ENCODE data around the gene VWA3B. TPM values are rescaled to one million over a fixed set of nuclear protein-coding genes. Genes with fewer than 3 reads are reported as not detected.

VWA3B gene
- total RNA-seq, 2 experiments from 2014 or later, result not detected

DNA sequence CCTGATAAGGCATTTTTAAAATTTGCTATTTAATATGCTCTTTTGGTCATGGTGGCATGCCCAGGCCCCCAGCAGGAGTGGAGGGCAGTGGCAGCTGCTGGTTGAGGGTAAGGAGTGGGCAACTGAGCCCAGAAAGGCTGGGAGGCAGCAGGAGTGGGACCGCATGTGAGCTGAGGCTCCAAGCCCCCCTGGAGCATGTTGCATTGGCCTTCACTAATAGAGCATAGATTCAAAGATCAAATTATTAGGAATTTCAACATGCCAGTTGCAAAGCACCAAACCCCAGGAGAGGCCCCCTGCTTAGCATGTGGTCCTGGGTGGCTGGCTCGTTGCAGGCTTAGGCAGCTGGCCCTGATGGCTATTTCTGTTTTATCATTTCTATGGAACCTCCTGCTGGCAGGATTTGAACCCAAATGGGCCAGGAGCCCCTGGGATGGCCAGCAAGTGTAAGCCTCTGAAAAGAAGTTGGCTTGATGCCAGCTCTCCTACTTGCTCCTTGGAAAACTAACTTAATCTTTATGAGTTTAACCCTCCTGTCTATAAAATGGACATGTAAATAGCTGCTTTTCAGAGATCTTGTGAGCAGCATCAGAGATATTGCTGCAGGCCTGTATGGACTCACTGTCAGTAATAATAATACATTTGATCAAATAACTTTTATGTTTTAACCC lies 49.2 kb upstream of the VWA3B start:
- Histone ChIP-seq H3K79me2 (ENCODE audit: insufficient read depth, low read depth, low read length) (no peaks in the 10 kb centered on the region), H3K4me2 (ENCODE audit: low read length) (no peak overlapping the region), H3K4me1 (ENCODE audit: insufficient read depth, low read length, poor library complexity, severe bottlenecking) (peaks cover 13% of the 10 kb centered on the region), H4K20me1 (ENCODE audit: insufficient read depth, low read length) (no peaks in the 10 kb centered on the region), H3K36me3 (ENCODE audit: insufficient read depth, low read length) (no peaks in the 10 kb centered on the region), H3K9me2 (ENCODE audit: insufficient read depth, low read length) (no peaks in the 10 kb centered on the region), H2AFZ (ENCODE audit: low read length) (no peak overlapping the region), H3K4me3 (ENCODE audit: low read depth, low read length, poor library complexity, severe bottlenecking) (no peak overlapping the region), H3K9me3 (ENCODE audit: low read length) (no peaks in the 10 kb centered on the region), H3K27ac (ENCODE audit: low read depth, low read length, poor library complexity, severe bottlenecking) (no peak overlapping the region)
- ChIA-PET CTCF (ENCODE audit: unreplicated experiment) (interaction anchor here (1.0 kb wide), 1 partner anchor 9 kb away, joined by 3 read pairs; no protein-coding TSS in a partner anchor), POLR2A (interaction anchor here (1.4 kb wide), 1 partner anchor 9 kb away, joined by 6 read pairs; no protein-coding TSS in a partner anchor)
- no TSS peak for BruUV-seq (replicated peaks)
- no peak for DNase-seq (ENCODE audit: low spot score)
- TF ChIP-seq, protein P1, sequence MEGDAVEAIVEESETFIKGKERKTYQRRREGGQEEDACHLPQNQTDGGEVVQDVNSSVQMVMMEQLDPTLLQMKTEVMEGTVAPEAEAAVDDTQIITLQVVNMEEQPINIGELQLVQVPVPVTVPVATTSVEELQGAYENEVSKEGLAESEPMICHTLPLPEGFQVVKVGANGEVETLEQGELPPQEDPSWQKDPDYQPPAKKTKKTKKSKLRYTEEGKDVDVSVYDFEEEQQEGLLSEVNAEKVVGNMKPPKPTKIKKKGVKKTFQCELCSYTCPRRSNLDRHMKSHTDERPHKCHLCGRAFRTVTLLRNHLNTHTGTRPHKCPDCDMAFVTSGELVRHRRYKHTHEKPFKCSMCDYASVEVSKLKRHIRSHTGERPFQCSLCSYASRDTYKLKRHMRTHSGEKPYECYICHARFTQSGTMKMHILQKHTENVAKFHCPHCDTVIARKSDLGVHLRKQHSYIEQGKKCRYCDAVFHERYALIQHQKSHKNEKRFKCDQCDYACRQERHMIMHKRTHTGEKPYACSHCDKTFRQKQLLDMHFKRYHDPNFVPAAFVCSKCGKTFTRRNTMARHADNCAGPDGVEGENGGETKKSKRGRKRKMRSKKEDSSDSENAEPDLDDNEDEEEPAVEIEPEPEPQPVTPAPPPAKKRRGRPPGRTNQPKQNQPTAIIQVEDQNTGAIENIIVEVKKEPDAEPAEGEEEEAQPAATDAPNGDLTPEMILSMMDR (conservative IDR thresholded peaks at IDR 0.05; ENCODE audit: low read length), result no peak
- no peak for TF ChIP-seq EZH2phosphoT487 (IDR thresholded peaks at IDR 0.05; ENCODE audit: borderline replicate concordance, low read depth, low read length)
- intact Hi-C loops (cut with micrococcal nuclease; ENCODE audit: unreplicated experiment), result no loop called here

DNA sequence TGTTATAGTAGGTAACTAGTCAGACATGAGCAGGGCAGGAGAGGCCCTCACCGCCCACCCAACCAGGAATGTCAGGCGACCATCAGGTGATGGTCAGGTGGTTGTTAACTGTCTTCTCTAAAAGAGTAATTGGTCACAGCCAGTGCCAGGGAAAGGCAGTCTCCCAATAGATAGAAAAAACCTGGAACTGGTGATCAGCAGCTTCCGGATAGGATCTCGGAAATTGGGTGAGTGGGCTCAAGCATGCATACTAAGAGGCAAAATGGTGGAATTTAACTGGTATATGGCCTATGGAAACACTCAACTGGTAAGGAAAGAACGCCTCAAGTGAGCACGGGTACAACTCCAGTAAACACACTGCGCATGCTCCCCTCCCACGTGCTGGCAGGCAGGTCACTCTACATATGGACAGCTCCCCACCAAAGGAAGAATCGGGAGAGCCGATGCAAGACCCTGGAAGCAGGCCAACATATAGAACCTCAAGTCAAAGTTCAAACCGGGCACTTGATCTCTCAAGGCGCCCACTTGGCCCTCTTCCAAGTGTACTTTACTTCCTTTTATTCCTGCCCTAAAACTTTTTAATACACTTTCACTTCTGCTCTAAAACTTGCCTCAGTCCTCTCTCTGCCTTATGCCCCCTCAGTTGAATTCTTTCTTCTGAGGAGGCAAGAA lies 47.7 kb upstream of the VWA3B start:
- no peak overlapping the region for H2AFZ ChIP-seq (ENCODE audit: low read length)
- H3K9me3 ChIP-seq (ENCODE audit: low read length), result no peaks in the 10 kb centered on the region; the same call in 1 of the 2 replicates
- peaks cover 11% of the 10 kb centered on the region for H3K4me1 ChIP-seq (ENCODE audit: insufficient read depth, low read length, poor library complexity, severe bottlenecking)
- no peak overlapping the region for H3K27ac ChIP-seq (ENCODE audit: low read depth, low read length, poor library complexity, severe bottlenecking)
- TF ChIP-seq, protein P1 (conservative IDR thresholded peaks at IDR 0.05; ENCODE audit: low read length), result no peak
- no peak for TF ChIP-seq EZH2phosphoT487 (IDR thresholded peaks at IDR 0.05; ENCODE audit: borderline replicate concordance, low read depth, low read length)
- ChIA-PET POLR2A (interaction anchor here (0.7 to 1.4 kb wide), 3 partner anchors 12 to 19 kb away, joined by 3 read pairs; no protein-coding TSS in a partner anchor), CTCF (ENCODE audit: unreplicated experiment) (no interaction called here)
- H3K79me2 ChIP-seq (ENCODE audit: insufficient read depth, low read depth, low read length), result no peaks in the 10 kb centered on the region
- intact Hi-C loops (cut with micrococcal nuclease; ENCODE audit: unreplicated experiment), result no loop called here
- H4K20me1 ChIP-seq (ENCODE audit: insufficient read depth, low read length), result no peaks in the 10 kb centered on the region
- H3K9me2 ChIP-seq (ENCODE audit: insufficient read depth, low read length), result no peaks in the 10 kb centered on the region
- BruUV-seq (replicated peaks), result no TSS peak
- DNase-seq (ENCODE audit: low spot score), result peak; percentile 37
- peak overlapping the region; percentile 26; the same call in 1 of the 2 replicates for H3K4me2 ChIP-seq (ENCODE audit: low read length)
- no peak overlapping the region for H3K4me3 ChIP-seq (ENCODE audit: low read depth, low read length, poor library complexity, severe bottlenecking)
- no peaks in the 10 kb centered on the region for H3K36me3 ChIP-seq (ENCODE audit: insufficient read depth, low read length)
